WTC11 (cell line): ENCODE data around the gene ZBTB8A. TPM values are rescaled to one million over a fixed set of nuclear protein-coding genes. Genes with fewer than 3 reads are reported as not detected.

Experiments used
- AR ChIP-seq: fragments of 250-450 bp; sonication (Bioruptor Pico); IDR thresholded peaks from 2 replicates; pipeline ENCODE4 v1.9.0; 2021; ENCODE audit warnings: mild to moderate bottlenecking
- ATF1 ChIP-seq: sonication (generic); formaldehyde crosslinking; IDR thresholded peaks from 2 replicates; pipeline ENCODE4 v1.8.1; 2023; ENCODE audit warnings: mild to moderate bottlenecking, moderate library complexity, missing genetic modification reagents
- ATF3 ChIP-seq: sonication (generic); formaldehyde crosslinking; conservative IDR thresholded peaks from 2 replicates; pipeline ENCODE4 v1.8.1; 2022; ENCODE audit warnings: mild to moderate bottlenecking, missing genetic modification reagents
- CREB1 ChIP-seq: sonication (generic); formaldehyde crosslinking; IDR thresholded peaks from 2 replicates; pipeline ENCODE4 v1.8.0; 2023; ENCODE audit warnings: mild to moderate bottlenecking, missing genetic modification reagents
- FOXJ3 ChIP-seq: sonication (generic); formaldehyde crosslinking; IDR thresholded peaks from 2 replicates; pipeline ENCODE4 v1.9.0; 2021; ENCODE audit warnings: missing genetic modification reagents, mild to moderate bottlenecking, borderline replicate concordance
- GABPB1 ChIP-seq: sonication (generic); formaldehyde crosslinking; IDR thresholded peaks from 2 replicates; pipeline ENCODE4 v1.8.1; 2023; ENCODE audit warnings: mild to moderate bottlenecking, missing genetic modification reagents
- GRHL2 ChIP-seq: fragments of 250-450 bp; sonication (Bioruptor Pico); IDR thresholded peaks from 2 replicates; pipeline ENCODE4 v1.8.0; 2022; ENCODE audit warnings: mild to moderate bottlenecking, moderate library complexity; ENCODE audit not compliant: insufficient replicate concordance, severe bottlenecking
- HMGXB4 ChIP-seq: sonication (generic); formaldehyde crosslinking; IDR thresholded peaks from 2 replicates; pipeline ENCODE4 v1.8.1; 2023; ENCODE audit warnings: mild to moderate bottlenecking, moderate library complexity, missing genetic modification reagents
- JAZF1 ChIP-seq: fragments of 250-450 bp; sonication (Bioruptor Pico); IDR thresholded peaks from 2 replicates; pipeline ENCODE4 v1.9.0; 2021; ENCODE audit warnings: moderate library complexity, mild to moderate bottlenecking, inconsistent platforms
- JUN ChIP-seq: sonication (generic); formaldehyde crosslinking; IDR thresholded peaks from 2 replicates; pipeline ENCODE4 v1.8.0; 2023; ENCODE audit warnings: mild to moderate bottlenecking, missing genetic modification reagents
- KAT7 ChIP-seq: sonication (generic); formaldehyde crosslinking; IDR thresholded peaks from 2 replicates; pipeline ENCODE4 v1.8.1; 2023; ENCODE audit warnings: missing genetic modification reagents, mild to moderate bottlenecking, borderline replicate concordance
- MXD4 ChIP-seq: fragments of 250-450 bp; sonication (Bioruptor Pico); IDR thresholded peaks from 2 replicates; pipeline ENCODE4 v1.8.0; 2021; ENCODE audit warnings: mild to moderate bottlenecking, moderate library complexity, borderline replicate concordance
- MYBL2 ChIP-seq: sonication (generic); formaldehyde crosslinking; IDR thresholded peaks from 2 replicates; pipeline ENCODE4 v1.8.1; 2023; ENCODE audit warnings: mild to moderate bottlenecking, moderate library complexity, missing genetic modification reagents
- NR2C2 ChIP-seq: sonication (generic); formaldehyde crosslinking; IDR thresholded peaks from 2 replicates; pipeline ENCODE4 v1.8.0; 2022; ENCODE audit warnings: mild to moderate bottlenecking, missing genetic modification reagents
- OVOL2 ChIP-seq: fragments of 250-450 bp; sonication (Bioruptor Pico); IDR thresholded peaks from 2 replicates; pipeline ENCODE4 v1.9.0; 2021; ENCODE audit warnings: mild to moderate bottlenecking, borderline replicate concordance
- PRRX2 ChIP-seq: fragments of 250-450 bp; sonication (Bioruptor Pico); IDR thresholded peaks from 2 replicates; pipeline ENCODE4 v1.8.0; 2021; ENCODE audit warnings: mild to moderate bottlenecking
- RORB ChIP-seq: fragments of 250-450 bp; sonication (Bioruptor Pico); IDR thresholded peaks from 2 replicates; pipeline ENCODE4 v1.9.0; 2021; ENCODE audit warnings: mild to moderate bottlenecking
- SOX15 ChIP-seq: fragments of 250-450 bp; sonication (Bioruptor Pico); IDR thresholded peaks from 2 replicates; pipeline ENCODE4 v1.9.0; 2021; ENCODE audit warnings: mild to moderate bottlenecking
- SP1 ChIP-seq: sonication (generic); formaldehyde crosslinking; conservative IDR thresholded peaks from 2 replicates; pipeline ENCODE4 v1.8.1; 2022; ENCODE audit warnings: missing genetic modification reagents
- TEAD4 ChIP-seq: sonication (generic); formaldehyde crosslinking; IDR thresholded peaks from 2 replicates; pipeline ENCODE4 v1.8.0; 2022; ENCODE audit warnings: mild to moderate bottlenecking, missing genetic modification reagents
- USF1 ChIP-seq: sonication (generic); formaldehyde crosslinking; IDR thresholded peaks from 2 replicates; pipeline ENCODE4 v1.8.0; 2022; ENCODE audit warnings: mild to moderate bottlenecking, missing genetic modification reagents
- USF2 ChIP-seq: sonication (generic); formaldehyde crosslinking; IDR thresholded peaks from 2 replicates; pipeline ENCODE4 v1.8.1; 2023; ENCODE audit warnings: mild to moderate bottlenecking, missing genetic modification reagents, moderate library complexity
- ZNF138 ChIP-seq: sonication (generic); formaldehyde crosslinking; conservative IDR thresholded peaks from 2 replicates; pipeline ENCODE4 v1.8.1; 2022; ENCODE audit warnings: mild to moderate bottlenecking, moderate library complexity, missing genetic modification reagents
- ZNF232 ChIP-seq: sonication (generic); formaldehyde crosslinking; IDR thresholded peaks from 2 replicates; pipeline ENCODE4 v1.8.0; 2022; ENCODE audit warnings: mild to moderate bottlenecking, missing genetic modification reagents
- ZNF396 ChIP-seq: fragments of 250-450 bp; sonication (Bioruptor Pico); IDR thresholded peaks from 2 replicates; pipeline ENCODE4 v1.8.0; 2021; ENCODE audit warnings: mild to moderate bottlenecking, moderate library complexity, borderline replicate concordance
- ZNF425 ChIP-seq: fragments of 250-450 bp; sonication (Bioruptor Pico); conservative IDR thresholded peaks from 2 replicates; pipeline ENCODE4 v1.9.0; 2021; ENCODE audit warnings: mild to moderate bottlenecking
- ZNF512 ChIP-seq: sonication (generic); formaldehyde crosslinking; IDR thresholded peaks from 2 replicates; pipeline ENCODE4 v1.8.1; 2022; ENCODE audit warnings: missing genetic modification reagents, borderline replicate concordance
- ZNF671 ChIP-seq: fragments of 250-450 bp; sonication (Bioruptor Pico); IDR thresholded peaks from 2 replicates; pipeline ENCODE4 v1.8.0; 2021; ENCODE audit warnings: mild to moderate bottlenecking
- total RNA-seq: library from RNA; stranded (reverse); gene quantifications from 3 replicates; pipeline ENCODE4 v1.2.3, GENCODE V29; 2021

The ZBTB8A gene
- total RNA-seq, 1 experiment from 2014 or later = 7.7 TPM

GRCh38 chr1:32650752-32651460 is 111.7 kb downstream of the ZBTB8A start, which contains the start of gene RBBP4 (continued):
- no peak for TF ChIP-seq ZNF138
- TF ChIP-seq FOXJ3 (CRISPR knock-in tag) = no peak
- 0 out of 2 replicates have a peak, but pooled peaks have one; percentile 35 for TF ChIP-seq ZNF512
- no peak for TF ChIP-seq SOX15 (CRISPR knock-in tag)
- TF ChIP-seq PRRX2 (CRISPR knock-in tag) = no peak
- TF ChIP-seq ZNF232 (CRISPR knock-in tag) = no peak
- TF ChIP-seq JUN (CRISPR knock-in tag) = peak; percentile 82; the same call in 1 of the 2 replicates
- TF ChIP-seq ZNF425 = no peak
- no peak for TF ChIP-seq OVOL2
- TF ChIP-seq ZNF671 (CRISPR knock-in tag) = no peak
- peak; percentile 81; the same call in 1 of the 2 replicates for TF ChIP-seq CREB1
- peak; percentile 27 for TF ChIP-seq GABPB1 (CRISPR knock-in tag)
- TF ChIP-seq USF1 = peak; percentile 94
- no peak for TF ChIP-seq RORB
- TF ChIP-seq SP1 = peak; percentile 80
- no peak for TF ChIP-seq MXD4 (CRISPR knock-in tag)
- no peak for TF ChIP-seq GRHL2 (CRISPR knock-in tag)
- no peak; the same call in 1 of the 2 replicates for TF ChIP-seq TEAD4 (CRISPR knock-in tag)
- peak; percentile 70; the same call in 1 of the 2 replicates for TF ChIP-seq ATF1 (CRISPR knock-in tag)
- no peak for TF ChIP-seq JAZF1 (CRISPR knock-in tag)
- TF ChIP-seq USF2 (CRISPR knock-in tag) = peak; percentile 95
- peak; percentile 99; the same call in 1 of the 2 replicates for TF ChIP-seq KAT7 (CRISPR knock-in tag)
- TF ChIP-seq ATF3 = no peak
- TF ChIP-seq MYBL2 (CRISPR knock-in tag) = peak; percentile 92
- peak; percentile 78; the same call in 1 of the 2 replicates for TF ChIP-seq HMGXB4 (CRISPR knock-in tag)
- TF ChIP-seq NR2C2 (CRISPR knock-in tag) = peak; percentile 6; the same call in 1 of the 2 replicates
- TF ChIP-seq AR (CRISPR knock-in tag) = peak; percentile 35; the same call in 1 of the 2 replicates
- TF ChIP-seq ZNF396 = no peak
